ENCODE measurements around the gene GRN.

GRCh38 chr17:44326861-44327444, 18.1 kb upstream of the GRN start:
- no peak for TF ChIP-seq CTCF (IDR thresholded peaks at IDR 0.05; ENCODE audit: insufficient read depth, low read depth, low read length)
- no peak for TF ChIP-seq EZH2 (IDR thresholded peaks at IDR 0.05; ENCODE audit: insufficient read depth, low read length)

All from astrocyte (in vitro differentiated cells and primary cell).